Measurements from ENCODE around the gene IL21R. TPM values are rescaled to one million over a fixed set of nuclear protein-coding genes. Genes with fewer than 3 reads are reported as not detected.

Gene IL21R
- total and polyA plus RNA-seq, 2 experiments from 2014 or later, result not detected

- Histone ChIP-seq H3K4me1 (ENCODE audit: low read depth) (no peaks in the 10 kb centered on the region), H3K36me3 (peaks cover 25% of the 10 kb centered on the region), H3K4me3 (no peak overlapping the region), H3K9me3 (ENCODE audit: low read depth) (no peaks in the 10 kb centered on the region), H3K27me3 (no peaks in the 10 kb centered on the region), H3K27ac (no peak overlapping the region)
- no peak for TF ChIP-seq CTCF (IDR thresholded peaks at IDR 0.05; ENCODE audit: low read depth, low read length)
- DNase-seq (ENCODE audit: low read depth in 1 of 2, low spot score in 1 of 2), result no peak
Observed at GRCh38 chr16:27458987-27459688, 57.2 kb downstream of the IL21R start.

GRCh38 chr16:27460213-27460612 lies 58.2 kb downstream of the IL21R start:
- H3K36me3 ChIP-seq, result peaks cover 33% of the 10 kb centered on the region
- no peak for TF ChIP-seq CTCF (IDR thresholded peaks at IDR 0.05; ENCODE audit: low read depth, low read length)
- H3K27ac ChIP-seq, result no peak overlapping the region
- no peak for DNase-seq (ENCODE audit: low read depth in 1 of 2, low spot score in 1 of 2)
- no peaks in the 10 kb centered on the region for H3K9me3 ChIP-seq (ENCODE audit: low read depth)
- H3K27me3 ChIP-seq, result no peaks in the 10 kb centered on the region
- no peak overlapping the region for H3K4me3 ChIP-seq
- H3K4me1 ChIP-seq (ENCODE audit: low read depth), result no peaks in the 10 kb centered on the region

GRCh38 chr16:27460663-27461482 lies 58.9 kb downstream of the IL21R start:
- Histone ChIP-seq H3K27me3 (no peaks in the 10 kb centered on the region), H3K9me3 (ENCODE audit: low read depth) (no peaks in the 10 kb centered on the region), H3K36me3 (peaks cover 38% of the 10 kb centered on the region), H3K4me1 (ENCODE audit: low read depth) (no peaks in the 10 kb centered on the region), H3K27ac (no peak overlapping the region), H3K4me3 (no peak overlapping the region)
- no peak for DNase-seq (ENCODE audit: low read depth in 1 of 2, low spot score in 1 of 2)
- no peak for TF ChIP-seq CTCF (IDR thresholded peaks at IDR 0.05; ENCODE audit: low read depth, low read length)

GRCh38 chr16:27461483-27462171 lies 59.7 kb downstream of the IL21R start:
- Histone ChIP-seq H3K4me3 (no peak overlapping the region), H3K27ac (no peak overlapping the region), H3K36me3 (peaks cover 44% of the 10 kb centered on the region), H3K27me3 (no peaks in the 10 kb centered on the region), H3K4me1 (ENCODE audit: low read depth) (no peaks in the 10 kb centered on the region), H3K9me3 (ENCODE audit: low read depth) (no peaks in the 10 kb centered on the region)
- no peak for DNase-seq (ENCODE audit: low read depth in 1 of 2, low spot score in 1 of 2)
- TF ChIP-seq CTCF (IDR thresholded peaks at IDR 0.05; ENCODE audit: low read depth, low read length), result no peak

GRCh38 chr16:27462200-27462845 lies 60.3 kb downstream of the IL21R start:
- Histone ChIP-seq H3K27me3 (no peaks in the 10 kb centered on the region), H3K27ac (no peak overlapping the region), H3K4me3 (no peak overlapping the region), H3K9me3 (ENCODE audit: low read depth) (no peaks in the 10 kb centered on the region), H3K4me1 (ENCODE audit: low read depth) (no peaks in the 10 kb centered on the region), H3K36me3 (peaks cover 50% of the 10 kb centered on the region)
- DNase-seq (ENCODE audit: low read depth in 1 of 2, low spot score in 1 of 2), result no peak
- TF ChIP-seq CTCF (IDR thresholded peaks at IDR 0.05; ENCODE audit: low read depth, low read length), result no peak

Data from cardiac muscle cell (in vitro differentiated cells and primary cell).